Omental fat pad (tissue), 4 donors: ENCODE measurements around the gene NTM. TPM values are rescaled to one million over a fixed set of nuclear protein-coding genes. Genes with fewer than 3 reads are reported as not detected.

Experiments used
- ATAC-seq: fragments of 150-250 bp; one replicate; pipeline ENCODE4 v1.9.1; 2016; ENCODE audit warnings: mild to moderate bottlenecking, moderate library complexity; ENCODE audit not compliant: low FRiP score
- DNase-seq: peaks from one replicate; pipeline ENCODE4 v3.0.0-alpha.2; 2019; ENCODE audit warnings: low spot score
- total RNA-seq, 4 donors: library from RNA; depleted of rRNA; stranded (reverse); fragments of >200 nt; gene quantifications; one replicate each; pipeline ENCODE4 v1.1.0, GENCODE V29; 2016
- TF ChIP-seq, protein P1 (sequence below), 3 donors: fragments of 450-650 bp; IDR thresholded peaks; one replicate each; pipeline ENCODE4 v1.5.1; 2016 to 2017; ENCODE audit warnings: antibody characterized with exemption in 3 of 3, mild to moderate bottlenecking in 3 of 3, moderate library complexity in 2 of 3

Gene NTM
- total RNA-seq, 4 donors from 2014 or later = 0.56 to 5.5 (median 2.4) TPM

DNA sequence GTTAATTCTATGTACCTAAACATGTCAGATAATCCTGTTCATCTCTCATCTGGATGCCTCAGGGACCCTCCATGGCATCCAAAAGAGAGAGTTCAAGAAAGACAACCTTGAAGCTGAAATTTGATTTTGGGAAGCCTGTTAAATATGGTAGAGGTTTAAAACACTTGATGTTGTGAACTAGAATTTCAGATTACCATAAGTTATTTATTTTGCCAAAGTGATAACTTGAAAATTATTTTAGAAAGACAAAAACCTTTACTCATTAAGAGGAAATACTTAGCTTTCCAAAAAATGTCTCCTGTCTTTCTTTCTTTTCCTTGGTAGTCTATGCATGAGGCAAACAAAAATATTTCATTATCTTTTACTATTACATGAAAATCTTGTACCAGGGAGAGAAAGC, 714.0 kb downstream of the NTM start:
- ATAC-seq (no peak), DNase-seq (no peak)
- TF ChIP-seq, protein P1, sequence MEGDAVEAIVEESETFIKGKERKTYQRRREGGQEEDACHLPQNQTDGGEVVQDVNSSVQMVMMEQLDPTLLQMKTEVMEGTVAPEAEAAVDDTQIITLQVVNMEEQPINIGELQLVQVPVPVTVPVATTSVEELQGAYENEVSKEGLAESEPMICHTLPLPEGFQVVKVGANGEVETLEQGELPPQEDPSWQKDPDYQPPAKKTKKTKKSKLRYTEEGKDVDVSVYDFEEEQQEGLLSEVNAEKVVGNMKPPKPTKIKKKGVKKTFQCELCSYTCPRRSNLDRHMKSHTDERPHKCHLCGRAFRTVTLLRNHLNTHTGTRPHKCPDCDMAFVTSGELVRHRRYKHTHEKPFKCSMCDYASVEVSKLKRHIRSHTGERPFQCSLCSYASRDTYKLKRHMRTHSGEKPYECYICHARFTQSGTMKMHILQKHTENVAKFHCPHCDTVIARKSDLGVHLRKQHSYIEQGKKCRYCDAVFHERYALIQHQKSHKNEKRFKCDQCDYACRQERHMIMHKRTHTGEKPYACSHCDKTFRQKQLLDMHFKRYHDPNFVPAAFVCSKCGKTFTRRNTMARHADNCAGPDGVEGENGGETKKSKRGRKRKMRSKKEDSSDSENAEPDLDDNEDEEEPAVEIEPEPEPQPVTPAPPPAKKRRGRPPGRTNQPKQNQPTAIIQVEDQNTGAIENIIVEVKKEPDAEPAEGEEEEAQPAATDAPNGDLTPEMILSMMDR (IDR thresholded peaks at IDR 0.05) = no peak

DNA sequence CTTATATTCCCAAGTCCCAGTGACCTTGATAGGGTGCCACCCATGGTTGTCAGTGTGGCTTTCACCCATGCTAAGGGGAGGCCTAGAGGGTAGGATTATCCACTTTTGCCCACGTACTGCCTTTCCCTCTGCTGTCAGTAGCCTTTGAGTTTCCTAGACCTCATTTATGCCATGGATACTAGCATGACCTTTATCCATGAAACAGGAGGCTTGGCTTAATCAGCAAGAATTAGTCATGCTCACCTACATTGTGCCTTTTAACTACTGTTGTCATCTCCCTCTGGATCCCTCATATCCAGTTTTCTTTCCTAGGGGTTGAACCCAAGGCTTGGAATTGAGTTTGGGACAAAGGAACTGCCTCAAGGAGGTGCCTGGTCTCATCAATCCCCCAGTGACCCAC, 716.7 kb downstream of the NTM start:
- ATAC-seq = no peak
- DNase-seq = no peak
- TF ChIP-seq, protein P1 (IDR thresholded peaks at IDR 0.05) = no peak

DNA sequence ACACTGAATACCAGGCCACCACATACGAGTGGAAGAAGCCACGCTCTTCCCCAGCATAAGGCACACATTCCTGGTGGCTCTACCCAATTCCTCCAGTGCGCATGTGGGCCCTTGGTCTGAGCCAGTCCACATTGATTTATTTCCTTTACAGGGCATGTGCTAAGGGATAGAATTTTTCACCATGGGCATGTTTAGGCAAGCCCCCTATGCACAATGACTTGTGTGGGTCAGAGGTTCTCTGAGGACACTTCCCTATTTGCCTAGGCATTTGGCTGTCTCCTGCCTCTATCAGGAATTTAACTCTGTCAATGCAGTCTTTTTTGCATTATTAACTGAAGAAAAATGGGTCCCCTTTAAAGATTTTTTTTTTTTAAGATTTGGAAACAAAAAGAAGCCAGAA, 718.1 kb downstream of the NTM start:
- ATAC-seq = no peak
- DNase-seq = no peak

DNA sequence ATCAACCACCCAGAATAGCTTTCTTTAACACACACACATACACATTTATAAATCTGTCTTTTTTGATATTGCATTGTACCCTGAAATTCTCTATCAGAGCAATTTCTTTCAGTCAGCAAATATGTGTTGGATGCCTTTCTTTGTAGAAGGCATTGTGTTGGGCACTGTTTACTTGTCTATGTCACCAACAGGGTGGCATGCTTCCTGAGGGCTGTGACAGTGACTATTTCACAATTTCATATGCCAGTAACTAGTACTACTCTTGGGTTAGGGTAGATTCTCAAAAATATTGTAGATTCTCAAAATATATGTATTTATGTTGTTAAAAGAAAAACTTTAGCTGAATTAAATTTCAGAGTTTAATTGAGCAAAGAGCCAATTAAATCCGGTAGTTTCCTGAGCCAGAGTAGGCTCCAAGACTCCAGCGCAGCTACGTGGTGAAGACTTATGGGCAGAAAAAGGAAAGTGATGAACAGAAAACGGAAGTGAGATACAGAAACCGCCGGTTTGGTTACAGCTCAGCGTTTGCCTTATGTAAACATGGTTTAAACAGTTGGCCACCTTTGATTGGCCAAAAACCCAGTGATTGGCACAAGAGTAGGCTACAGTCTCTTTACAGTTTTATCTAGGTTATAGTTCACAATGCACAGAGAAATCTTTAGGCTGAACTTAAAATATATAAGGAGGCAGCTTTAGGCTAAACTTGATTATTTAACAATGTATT, 723.3 kb downstream of the NTM start:
- DNase-seq (no peak), ATAC-seq (no peak)
- TF ChIP-seq, protein P1 (IDR thresholded peaks at IDR 0.05) = no peak

More for the DNA sequence above, 718.1 kb downstream of the NTM start:
- TF ChIP-seq, protein P1 (IDR thresholded peaks at IDR 0.05) = no peak

DNA sequence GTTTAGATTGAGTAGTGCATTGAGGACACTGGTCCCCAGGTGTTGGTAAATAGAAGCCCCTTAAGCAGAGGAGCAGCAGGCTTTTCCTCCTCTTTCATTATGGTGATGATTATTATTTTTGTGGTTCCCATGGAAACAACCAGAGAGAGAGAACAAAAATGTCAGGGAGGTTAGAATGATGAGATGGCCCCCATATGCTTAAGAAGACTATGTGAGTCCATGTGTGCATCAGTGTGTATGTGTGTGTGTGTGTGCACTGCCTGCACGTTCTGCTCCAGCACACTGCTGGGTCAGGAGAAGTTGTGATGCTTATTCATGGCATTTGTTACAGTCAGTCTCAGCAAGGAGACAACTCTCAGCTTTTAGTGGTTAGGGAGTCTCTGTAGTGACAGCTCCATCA, 724.2 kb downstream of the NTM start:
- ATAC-seq (no peak), DNase-seq (no peak)
- TF ChIP-seq, protein P1 (IDR thresholded peaks at IDR 0.05) = no peak

DNA sequence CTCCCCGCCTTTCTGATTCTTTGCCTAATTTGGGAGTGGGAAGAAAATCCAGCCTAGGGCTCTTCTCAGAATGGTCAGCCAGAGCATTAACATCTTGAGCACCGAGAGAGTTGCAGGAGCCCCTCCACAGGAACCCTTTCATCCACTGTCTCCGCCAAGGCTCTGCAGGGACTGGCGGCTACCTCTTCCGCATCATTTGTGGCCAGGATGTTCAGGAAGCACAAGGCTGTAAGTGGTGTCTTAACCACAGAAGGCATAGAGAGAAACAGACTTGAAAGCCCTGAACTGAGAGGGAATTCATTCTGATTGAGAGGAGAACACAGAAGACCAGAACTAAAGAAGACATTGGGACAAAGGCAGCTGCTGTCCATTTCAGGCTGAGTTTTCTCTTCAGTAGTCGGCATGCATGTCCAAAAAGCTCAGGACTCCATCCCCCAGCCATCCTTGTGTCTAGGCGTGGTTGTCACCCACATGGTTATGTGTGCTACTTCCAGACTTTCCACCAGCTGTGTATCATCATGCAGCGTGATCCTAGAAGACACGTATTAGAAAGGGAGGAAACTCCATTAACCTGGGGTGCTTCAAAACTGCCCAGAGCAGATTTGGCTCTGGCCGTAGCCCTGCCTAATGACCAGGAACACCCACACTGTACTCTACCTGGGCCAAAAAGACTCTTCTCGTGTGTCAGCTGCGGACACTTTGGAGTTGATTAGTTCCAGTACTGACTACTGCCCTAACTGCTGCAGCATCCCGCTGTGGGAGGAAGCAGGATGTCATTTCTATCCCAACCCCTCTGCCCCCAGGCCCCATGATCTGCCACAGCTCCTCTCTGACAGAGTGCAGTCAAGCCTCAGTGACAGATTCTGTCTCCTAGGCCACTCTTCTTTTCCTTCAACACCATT, 725.1 kb downstream of the NTM start:
- ATAC-seq (no peak), DNase-seq (no peak)
- TF ChIP-seq, protein P1 (IDR thresholded peaks at IDR 0.05) = no peak
